ENCODE measurements around the gene APBB2.

DNA sequence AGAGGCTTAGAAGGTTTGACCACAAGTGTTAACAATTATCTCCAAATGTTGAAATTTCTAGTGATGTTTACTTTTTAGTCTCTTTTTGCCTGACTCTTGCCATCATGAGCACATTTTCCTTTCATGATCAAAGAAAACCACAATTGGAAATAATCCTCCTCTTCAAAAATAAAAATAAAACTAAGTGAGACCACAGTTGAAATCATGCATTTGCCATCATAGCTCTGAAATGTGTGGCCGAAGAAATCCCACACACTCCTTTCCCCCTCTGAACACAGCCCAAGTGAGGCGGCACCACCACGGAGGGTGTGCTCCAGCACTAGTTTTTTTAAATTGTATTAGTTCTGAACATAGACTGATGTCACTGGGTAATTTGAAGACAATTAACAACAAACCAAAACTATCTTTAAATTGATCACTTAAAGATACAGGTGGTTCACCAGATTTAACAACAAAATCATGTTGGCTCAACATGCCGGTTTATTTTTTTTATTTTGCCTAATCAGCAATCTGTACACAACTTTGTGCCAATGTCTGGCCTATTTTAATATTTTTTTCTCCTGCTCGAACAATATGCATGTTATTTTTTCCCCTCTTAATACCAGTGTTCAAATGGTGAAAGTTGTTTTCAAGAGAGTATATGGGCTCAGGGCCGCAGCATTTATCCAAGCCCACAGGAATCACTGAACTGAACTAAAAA, 17.6 kb downstream of the APBB2 start:
- TF ChIP-seq, protein P1, sequence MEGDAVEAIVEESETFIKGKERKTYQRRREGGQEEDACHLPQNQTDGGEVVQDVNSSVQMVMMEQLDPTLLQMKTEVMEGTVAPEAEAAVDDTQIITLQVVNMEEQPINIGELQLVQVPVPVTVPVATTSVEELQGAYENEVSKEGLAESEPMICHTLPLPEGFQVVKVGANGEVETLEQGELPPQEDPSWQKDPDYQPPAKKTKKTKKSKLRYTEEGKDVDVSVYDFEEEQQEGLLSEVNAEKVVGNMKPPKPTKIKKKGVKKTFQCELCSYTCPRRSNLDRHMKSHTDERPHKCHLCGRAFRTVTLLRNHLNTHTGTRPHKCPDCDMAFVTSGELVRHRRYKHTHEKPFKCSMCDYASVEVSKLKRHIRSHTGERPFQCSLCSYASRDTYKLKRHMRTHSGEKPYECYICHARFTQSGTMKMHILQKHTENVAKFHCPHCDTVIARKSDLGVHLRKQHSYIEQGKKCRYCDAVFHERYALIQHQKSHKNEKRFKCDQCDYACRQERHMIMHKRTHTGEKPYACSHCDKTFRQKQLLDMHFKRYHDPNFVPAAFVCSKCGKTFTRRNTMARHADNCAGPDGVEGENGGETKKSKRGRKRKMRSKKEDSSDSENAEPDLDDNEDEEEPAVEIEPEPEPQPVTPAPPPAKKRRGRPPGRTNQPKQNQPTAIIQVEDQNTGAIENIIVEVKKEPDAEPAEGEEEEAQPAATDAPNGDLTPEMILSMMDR (conservative IDR thresholded peaks at IDR 0.05; ENCODE audit: low read depth in 2 of 2): no peak
- no peak for TF ChIP-seq EZH2 (IDR thresholded peaks at IDR 0.05; ENCODE audit: low read depth, unreplicated experiment)
- TF ChIP-seq POLR2AphosphoS5 (IDR thresholded peaks at IDR 0.05; ENCODE audit: low read depth): no peak
- TF ChIP-seq, protein P2, sequence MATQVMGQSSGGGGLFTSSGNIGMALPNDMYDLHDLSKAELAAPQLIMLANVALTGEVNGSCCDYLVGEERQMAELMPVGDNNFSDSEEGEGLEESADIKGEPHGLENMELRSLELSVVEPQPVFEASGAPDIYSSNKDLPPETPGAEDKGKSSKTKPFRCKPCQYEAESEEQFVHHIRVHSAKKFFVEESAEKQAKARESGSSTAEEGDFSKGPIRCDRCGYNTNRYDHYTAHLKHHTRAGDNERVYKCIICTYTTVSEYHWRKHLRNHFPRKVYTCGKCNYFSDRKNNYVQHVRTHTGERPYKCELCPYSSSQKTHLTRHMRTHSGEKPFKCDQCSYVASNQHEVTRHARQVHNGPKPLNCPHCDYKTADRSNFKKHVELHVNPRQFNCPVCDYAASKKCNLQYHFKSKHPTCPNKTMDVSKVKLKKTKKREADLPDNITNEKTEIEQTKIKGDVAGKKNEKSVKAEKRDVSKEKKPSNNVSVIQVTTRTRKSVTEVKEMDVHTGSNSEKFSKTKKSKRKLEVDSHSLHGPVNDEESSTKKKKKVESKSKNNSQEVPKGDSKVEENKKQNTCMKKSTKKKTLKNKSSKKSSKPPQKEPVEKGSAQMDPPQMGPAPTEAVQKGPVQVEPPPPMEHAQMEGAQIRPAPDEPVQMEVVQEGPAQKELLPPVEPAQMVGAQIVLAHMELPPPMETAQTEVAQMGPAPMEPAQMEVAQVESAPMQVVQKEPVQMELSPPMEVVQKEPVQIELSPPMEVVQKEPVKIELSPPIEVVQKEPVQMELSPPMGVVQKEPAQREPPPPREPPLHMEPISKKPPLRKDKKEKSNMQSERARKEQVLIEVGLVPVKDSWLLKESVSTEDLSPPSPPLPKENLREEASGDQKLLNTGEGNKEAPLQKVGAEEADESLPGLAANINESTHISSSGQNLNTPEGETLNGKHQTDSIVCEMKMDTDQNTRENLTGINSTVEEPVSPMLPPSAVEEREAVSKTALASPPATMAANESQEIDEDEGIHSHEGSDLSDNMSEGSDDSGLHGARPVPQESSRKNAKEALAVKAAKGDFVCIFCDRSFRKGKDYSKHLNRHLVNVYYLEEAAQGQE (IDR thresholded peaks at IDR 0.05; ENCODE audit: unreplicated experiment): no peak
- TF ChIP-seq EZH2phosphoT487 (IDR thresholded peaks at IDR 0.05; ENCODE audit: unreplicated experiment): no peak
- TF ChIP-seq JUNB (IDR thresholded peaks at IDR 0.05; ENCODE audit: unreplicated experiment): no peak
- no peak for TF ChIP-seq CREB1 (CRISPR knock-in tag; IDR thresholded peaks at IDR 0.05; ENCODE audit: low read depth)
- no peak for TF ChIP-seq ZNF331 (CRISPR knock-in tag; IDR thresholded peaks at IDR 0.05; ENCODE audit: low read depth)
- TF ChIP-seq STAT1 (IDR thresholded peaks at IDR 0.05; ENCODE audit: unreplicated experiment): no peak
- TF ChIP-seq ZNF114 (CRISPR knock-in tag; IDR thresholded peaks at IDR 0.05): no peak
